HFFc6 (cell line): ENCODE data around the gene NT5DC2. TPM values are rescaled to one million over a fixed set of nuclear protein-coding genes. Genes with fewer than 3 reads are reported as not detected.

ENCODE experiments used
- DNase-seq: peaks from one replicate; pipeline ENCODE4 v3.0.0-alpha.2; 2018
- H3K27ac Mint-ChIP-seq: 2 replicates; pipeline ENCODE4 v1.8.0; 2020; ENCODE audit warnings: mild to moderate bottlenecking, mixed read lengths
- H3K27me3 Mint-ChIP-seq: 2 replicates; pipeline ENCODE4 v1.8.0; 2021; ENCODE audit warnings: mild to moderate bottlenecking, moderate library complexity, mixed read lengths; ENCODE audit not compliant: insufficient read depth
- H3K36me3 Mint-ChIP-seq: 2 replicates; pipeline ENCODE4 v1.8.0; 2021; ENCODE audit warnings: low read depth, mixed read lengths
- H3K4me1 Mint-ChIP-seq: 2 replicates; pipeline ENCODE4 v1.8.0; 2020; ENCODE audit warnings: low read depth, mixed read lengths
- H3K4me3 Mint-ChIP-seq: 2 replicates; pipeline ENCODE4 v1.8.0; 2020; ENCODE audit warnings: mild to moderate bottlenecking, moderate library complexity, mixed read lengths
- H3K9me3 Mint-ChIP-seq: 2 replicates; pipeline ENCODE4 v1.8.0; 2020; ENCODE audit warnings: mild to moderate bottlenecking, mixed read lengths
- CTCF ChIP-seq: fragments of 200-600 bp; sonication (generic); IDR thresholded peaks from 2 replicates; pipeline ENCODE4 v1.5.0; 2021; ENCODE audit warnings: antibody characterized with exemption, mild to moderate bottlenecking
- total RNA-seq, 6 experiments: library from RNA; stranded (reverse); fragmentation: NEBNext Ultra II Directional; extraction: Animal tissue kit (Norgen Biotek cat#: 25700); gene quantifications; 2 replicates in 1 of 6; 3 replicates in 5 of 6; pipeline ENCODE4 v1.2.3, GENCODE V29; 2021

Gene NT5DC2
- total RNA-seq, 6 experiments from 2014 or later: 156 to 198 (median 183) TPM

GRCh38 chr3:52483577-52484381 lies 49.9 kb downstream of the NT5DC2 start:
- Mint-ChIP-seq H3K9me3 (no peaks in the 10 kb centered on the region), H3K27ac (peak overlapping the region; percentile 61), H3K4me3 (no peak overlapping the region; the same call in 1 of the 2 replicates), H3K36me3 (peaks cover 27% of the 10 kb centered on the region), H3K4me1 (peaks cover 27% of the 10 kb centered on the region), H3K27me3 (peaks cover 2% of the 10 kb centered on the region)
- DNase-seq: peak; percentile 32
- no peak for TF ChIP-seq CTCF

- H3K27ac Mint-ChIP-seq: peak overlapping the region; percentile 61
- no peaks in the 10 kb centered on the region for H3K9me3 Mint-ChIP-seq
- peaks cover 2% of the 10 kb centered on the region for H3K27me3 Mint-ChIP-seq
- TF ChIP-seq CTCF: no peak
- peaks cover 27% of the 10 kb centered on the region for H3K36me3 Mint-ChIP-seq
- peaks cover 27% of the 10 kb centered on the region for H3K4me1 Mint-ChIP-seq
- no peak for DNase-seq
- no peak overlapping the region for H3K4me3 Mint-ChIP-seq
These were observed 50.6 kb downstream of the NT5DC2 start for GRCh38 chr3:52483081-52483480.

DNA sequence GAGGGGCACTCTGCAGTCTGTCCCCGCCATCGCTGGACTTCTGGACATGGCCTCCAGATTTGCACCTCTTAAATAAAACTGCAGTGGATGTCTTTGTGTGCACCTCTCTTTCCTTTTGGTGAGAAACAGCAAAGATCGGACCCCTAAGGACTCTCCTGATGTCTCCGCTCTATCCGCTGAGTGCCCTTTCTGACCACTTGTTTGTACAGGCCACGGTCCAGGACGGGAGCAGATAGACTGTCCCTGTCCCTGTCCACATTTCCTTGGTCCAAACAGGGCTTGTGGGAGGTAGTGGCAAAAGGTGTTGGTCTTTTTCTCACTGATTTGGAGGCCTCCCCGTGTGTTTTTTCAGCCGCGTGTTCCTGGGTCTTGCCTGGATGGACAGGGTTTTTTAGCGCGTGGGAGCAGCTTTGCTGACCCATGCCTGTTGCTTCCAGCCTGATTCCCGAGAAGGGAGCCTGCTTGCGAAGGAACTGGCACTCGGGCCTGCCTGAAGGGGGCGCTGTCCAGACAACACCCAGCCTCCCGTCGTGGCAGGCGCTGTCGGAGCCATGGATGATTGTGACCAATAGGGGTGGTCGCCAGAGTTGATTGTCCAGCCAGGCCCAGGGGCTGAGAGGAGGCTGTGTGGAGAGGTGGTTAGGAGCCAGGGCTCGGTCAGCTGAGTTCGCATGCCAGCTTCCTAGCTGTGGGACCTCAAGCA lies 51.7 kb downstream of the NT5DC2 start:
- H3K27ac Mint-ChIP-seq: no peak overlapping the region
- no peak overlapping the region for H3K4me3 Mint-ChIP-seq
- H3K36me3 Mint-ChIP-seq: peaks cover 22% of the 10 kb centered on the region
- DNase-seq: no peak
- H3K9me3 Mint-ChIP-seq: no peaks in the 10 kb centered on the region
- peak; percentile 82 for TF ChIP-seq CTCF
- no peaks in the 10 kb centered on the region; the same call in 1 of the 2 replicates for H3K27me3 Mint-ChIP-seq
- H3K4me1 Mint-ChIP-seq: peaks cover 27% of the 10 kb centered on the region

GRCh38 chr3:52480768-52481715 lies 52.6 kb downstream of the NT5DC2 start:
- H3K9me3 Mint-ChIP-seq: no peaks in the 10 kb centered on the region
- H3K36me3 Mint-ChIP-seq: peaks cover 22% of the 10 kb centered on the region
- no peak for DNase-seq
- H3K4me3 Mint-ChIP-seq: no peak overlapping the region
- TF ChIP-seq CTCF: no peak
- H3K4me1 Mint-ChIP-seq: peaks cover 27% of the 10 kb centered on the region
- H3K27ac Mint-ChIP-seq: no peak overlapping the region
- no peaks in the 10 kb centered on the region; the same call in 1 of the 2 replicates for H3K27me3 Mint-ChIP-seq

- no peak for TF ChIP-seq CTCF
- Mint-ChIP-seq H3K4me1 (peaks cover 27% of the 10 kb centered on the region), H3K4me3 (no peak overlapping the region), H3K27me3 (no peaks in the 10 kb centered on the region; the same call in 1 of the 2 replicates), H3K36me3 (peaks cover 22% of the 10 kb centered on the region), H3K27ac (no peak overlapping the region), H3K9me3 (no peaks in the 10 kb centered on the region)
- no peak for DNase-seq
These were observed 53.6 kb downstream of the NT5DC2 start for GRCh38 chr3:52479877-52480575.
